ENCODE results near the gene VAV2.

Gene VAV2

DNA sequence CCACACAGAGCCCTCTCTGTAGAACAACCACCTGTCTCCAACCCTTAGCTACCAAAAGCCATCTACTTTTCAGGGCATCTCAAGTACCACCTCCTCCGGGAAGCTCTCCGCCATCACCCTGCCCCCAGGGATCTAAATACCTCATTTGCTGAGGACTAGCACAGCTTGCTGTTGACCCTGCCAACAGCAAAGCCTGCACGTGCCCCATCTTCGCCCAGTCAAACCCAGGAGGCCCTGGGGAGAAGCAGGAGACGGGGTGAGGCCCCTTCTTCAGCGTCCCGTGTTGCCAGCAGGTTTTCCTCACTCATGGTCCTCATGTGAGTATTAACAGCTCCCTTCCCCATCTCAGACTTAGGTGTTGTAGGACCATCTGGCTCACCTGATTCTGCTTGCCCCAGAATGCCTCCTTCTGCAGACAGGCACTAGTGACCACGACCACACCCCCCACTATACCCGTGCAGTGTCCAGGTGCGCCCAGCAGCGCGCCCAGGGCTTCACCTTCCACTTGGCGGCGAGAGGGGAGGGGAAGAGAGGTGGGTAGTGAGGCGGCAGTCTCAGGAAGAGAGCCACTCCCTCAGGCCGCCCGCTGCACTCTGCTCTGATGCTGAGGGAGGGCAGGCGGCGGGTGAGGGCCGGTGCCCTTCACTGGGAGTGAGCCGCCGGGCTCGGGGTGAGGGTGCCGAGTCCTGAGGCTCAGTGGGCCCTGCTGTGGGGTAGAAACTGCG is 11.1 kb downstream of the VAV2 start:
- no peak for DNase-seq

DNA sequence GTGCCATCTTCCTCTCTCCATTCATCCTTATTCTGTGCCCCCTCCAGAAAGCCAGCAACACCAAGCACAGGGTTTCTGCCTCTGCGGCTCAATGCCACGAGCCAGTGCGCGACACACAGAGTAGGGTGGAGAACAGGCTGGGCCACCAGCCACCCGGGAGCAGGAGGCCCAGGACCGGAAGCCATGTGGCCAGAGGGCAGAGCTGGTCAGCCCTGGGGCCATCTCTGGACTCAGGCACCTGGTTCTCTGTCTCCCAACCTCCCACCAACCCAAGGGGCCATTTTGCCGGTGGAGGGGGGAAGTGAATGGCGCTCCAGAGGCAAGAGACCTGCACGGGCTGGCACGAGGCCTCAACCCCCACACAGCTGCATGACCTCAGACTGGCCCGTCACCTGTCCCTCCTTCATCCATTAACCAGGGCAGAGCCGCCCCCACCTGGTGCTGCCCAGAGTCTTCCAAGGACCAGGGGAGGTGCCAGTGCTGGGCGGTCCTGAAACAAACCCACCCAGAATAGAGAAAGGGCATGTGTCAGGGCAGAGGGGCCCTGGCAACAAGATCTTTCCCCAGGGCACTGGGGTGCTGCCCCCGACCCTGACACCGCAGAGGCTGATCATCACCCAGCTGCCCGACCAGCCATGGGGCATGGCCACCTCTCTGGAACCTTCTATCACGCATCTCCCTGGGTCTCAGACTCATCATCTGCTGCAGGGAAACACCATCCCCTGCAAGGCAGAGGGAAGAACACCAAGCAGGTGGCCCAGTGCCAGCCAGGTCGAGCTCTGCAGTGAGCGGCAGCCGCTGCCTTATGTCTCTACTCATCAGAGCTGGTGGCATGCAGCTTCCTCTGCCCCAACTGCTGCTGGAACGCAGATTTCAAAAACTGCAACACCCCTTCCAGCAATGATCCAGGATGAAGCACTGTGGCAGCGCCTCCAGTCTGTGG is 11.9 kb downstream of the VAV2 start:
- DNase-seq: no peak

DNA sequence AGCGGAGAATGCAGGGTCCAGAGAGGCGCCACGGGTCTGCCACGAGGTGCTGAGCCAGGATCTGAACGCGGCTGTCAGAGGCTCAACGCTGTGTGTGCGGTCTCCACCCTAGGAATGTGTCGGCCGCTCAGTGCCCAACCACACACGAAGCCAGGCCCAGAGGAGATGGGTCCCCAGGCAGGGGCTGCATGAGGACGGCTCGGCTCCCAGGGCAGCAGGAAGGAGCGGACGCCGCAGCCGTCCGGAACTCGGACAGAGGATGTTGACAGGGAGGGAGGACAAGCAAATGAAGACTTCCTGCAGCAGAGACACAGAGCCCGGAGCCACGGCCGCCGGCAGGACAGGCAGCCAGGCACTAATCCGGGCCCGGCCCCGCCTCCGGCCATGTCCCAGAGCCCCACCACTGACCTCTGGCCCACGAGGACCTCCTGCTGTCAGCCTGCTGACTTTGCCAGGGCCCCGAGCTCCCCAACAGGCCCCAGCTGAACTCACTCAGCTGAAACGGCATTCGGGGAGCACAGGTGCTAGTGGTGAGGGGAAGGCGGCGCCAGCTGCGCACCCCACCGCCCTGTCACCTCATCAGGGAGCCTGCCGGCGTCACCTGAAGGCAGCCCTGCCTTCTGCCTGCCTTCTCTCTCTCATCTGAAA is 12.7 kb downstream of the VAV2 start:
- no peak for DNase-seq

DNA sequence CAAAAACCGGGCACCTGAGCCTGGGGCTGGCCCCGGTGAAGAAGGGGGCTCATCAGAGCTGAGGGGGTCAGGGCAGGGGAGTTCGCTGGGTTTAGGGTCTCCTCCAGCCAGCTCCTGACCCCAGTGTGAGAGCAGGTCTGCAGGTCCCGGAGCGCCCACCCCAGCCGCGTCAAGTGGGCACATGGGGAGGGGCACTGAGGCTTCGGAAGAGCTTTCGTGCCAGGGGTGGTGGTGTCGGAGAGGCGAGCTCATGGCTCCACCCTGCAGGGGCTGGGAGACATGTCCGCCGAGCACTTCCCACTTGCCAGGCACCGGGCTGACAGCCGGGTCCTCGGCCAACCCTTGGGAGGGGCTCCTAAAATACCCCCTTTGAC is 13.2 kb downstream of the VAV2 start:
- DNase-seq: no peak

DNA sequence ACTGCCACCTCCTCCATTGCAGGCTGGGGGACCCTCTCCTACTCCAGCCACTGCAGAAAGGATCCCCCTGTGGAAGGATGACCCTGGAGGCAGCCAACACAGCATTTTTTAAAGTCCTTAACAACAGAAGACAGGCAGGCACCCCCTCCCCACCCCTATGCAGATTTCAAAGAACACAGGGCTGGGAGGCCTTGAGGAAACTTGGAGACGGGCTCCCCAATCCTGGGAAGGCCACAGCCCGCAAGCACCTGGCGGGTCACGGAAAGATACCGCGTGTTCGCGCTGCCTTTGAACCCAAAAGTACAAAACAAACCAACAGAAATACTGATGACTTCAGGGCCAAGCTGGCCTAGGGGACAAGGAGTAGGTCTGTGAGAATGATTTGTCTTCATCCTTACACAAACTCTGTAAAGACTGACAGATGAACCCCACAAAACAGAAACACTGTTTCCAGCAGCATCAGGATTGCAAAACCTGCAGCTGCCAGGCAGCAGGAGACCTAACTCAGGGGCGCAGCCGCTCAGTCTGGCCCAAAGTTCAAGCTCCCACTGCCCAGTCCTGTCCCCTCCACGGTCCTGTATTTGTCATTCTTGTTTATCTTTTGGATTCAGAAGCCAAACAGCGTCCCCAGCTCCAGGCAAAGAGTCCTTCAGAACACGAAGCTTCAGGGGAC is 13.8 kb downstream of the VAV2 start:
- DNase-seq: no peak

GRCh38 chr9:133977421-133978201 is 14.5 kb downstream of the VAV2 start:
- no peak for DNase-seq

DNA sequence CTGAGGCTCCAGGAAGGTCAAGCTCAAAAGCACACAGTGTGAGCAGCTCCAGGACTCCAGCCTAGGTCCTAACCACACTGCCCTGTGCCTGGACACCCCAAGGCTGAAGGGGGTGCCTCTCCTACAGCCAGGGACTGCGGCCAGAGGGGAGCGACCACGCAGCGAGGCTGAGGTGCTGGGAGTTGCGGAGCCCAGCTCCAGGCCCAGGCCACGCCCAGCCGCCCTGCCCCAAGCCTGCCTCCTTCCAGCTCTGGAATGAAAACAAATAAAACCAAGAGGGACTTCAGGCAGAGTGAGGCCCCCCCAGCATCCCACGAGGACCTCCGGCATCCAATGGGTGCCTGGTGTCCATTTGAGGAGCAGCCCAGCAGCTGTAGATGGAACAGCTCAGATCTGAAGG is 15.2 kb downstream of the VAV2 start:
- no peak for DNase-seq

DNA sequence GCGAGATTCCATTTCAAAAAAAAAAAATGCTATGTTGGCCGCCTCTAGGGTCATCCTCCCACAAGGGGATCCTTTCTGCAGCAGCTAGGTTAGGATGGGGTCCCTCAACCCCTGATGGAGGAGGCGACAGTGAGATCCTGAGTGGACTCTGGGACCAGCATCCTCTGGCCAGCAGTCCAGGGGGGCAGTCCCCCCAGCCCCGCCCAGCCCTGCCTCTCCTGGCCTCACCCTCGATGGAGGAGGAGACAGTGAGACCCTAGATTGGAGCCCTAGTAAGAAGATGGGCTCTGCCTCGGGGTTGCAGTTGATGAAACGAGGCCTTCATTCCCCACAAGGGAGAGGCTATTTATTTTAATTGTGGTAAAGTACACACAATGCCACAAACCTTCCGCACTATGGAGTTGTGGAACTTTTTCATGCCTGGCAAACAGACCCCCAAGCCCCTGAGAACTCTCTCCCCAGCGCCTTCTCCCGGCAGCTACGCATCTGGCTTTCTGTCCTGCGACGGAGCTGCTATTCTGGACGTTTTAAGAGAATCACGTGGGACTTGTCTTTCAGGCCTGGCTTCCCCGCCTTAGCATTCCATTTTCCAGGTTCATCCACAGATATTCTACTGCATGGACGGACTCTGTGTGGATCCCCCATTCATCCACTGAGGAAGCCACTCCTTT is 15.8 kb downstream of the VAV2 start:
- DNase-seq: no peak

DNA sequence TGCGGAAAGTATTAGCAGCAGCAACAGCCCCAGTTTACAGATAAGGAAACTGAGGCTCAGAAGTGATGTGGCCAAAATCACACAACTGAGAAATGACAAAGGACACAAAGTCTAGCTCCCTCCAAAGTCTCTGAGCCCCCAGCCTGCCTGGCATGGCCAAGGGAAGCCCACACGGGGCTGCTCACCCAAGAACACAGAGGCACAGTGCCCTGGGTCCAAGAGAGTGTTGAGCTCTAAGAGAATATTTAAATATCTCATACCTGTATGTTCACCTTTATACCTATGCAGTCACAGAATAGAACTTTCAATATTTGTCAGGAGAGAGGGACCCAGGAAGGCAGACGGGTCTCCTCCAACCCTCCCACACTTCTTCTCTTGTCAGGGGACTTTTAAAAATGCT is 16.6 kb downstream of the VAV2 start:
- DNase-seq: no peak

GRCh38 chr9:133974631-133975341 is 17.3 kb downstream of the VAV2 start:
- DNase-seq: no peak

GRCh38 chr9:133973791-133974630 is 18.1 kb downstream of the VAV2 start:
- DNase-seq: no peak

GRCh38 chr9:133973111-133973790 is 18.9 kb downstream of the VAV2 start:
- DNase-seq: no peak

DNA sequence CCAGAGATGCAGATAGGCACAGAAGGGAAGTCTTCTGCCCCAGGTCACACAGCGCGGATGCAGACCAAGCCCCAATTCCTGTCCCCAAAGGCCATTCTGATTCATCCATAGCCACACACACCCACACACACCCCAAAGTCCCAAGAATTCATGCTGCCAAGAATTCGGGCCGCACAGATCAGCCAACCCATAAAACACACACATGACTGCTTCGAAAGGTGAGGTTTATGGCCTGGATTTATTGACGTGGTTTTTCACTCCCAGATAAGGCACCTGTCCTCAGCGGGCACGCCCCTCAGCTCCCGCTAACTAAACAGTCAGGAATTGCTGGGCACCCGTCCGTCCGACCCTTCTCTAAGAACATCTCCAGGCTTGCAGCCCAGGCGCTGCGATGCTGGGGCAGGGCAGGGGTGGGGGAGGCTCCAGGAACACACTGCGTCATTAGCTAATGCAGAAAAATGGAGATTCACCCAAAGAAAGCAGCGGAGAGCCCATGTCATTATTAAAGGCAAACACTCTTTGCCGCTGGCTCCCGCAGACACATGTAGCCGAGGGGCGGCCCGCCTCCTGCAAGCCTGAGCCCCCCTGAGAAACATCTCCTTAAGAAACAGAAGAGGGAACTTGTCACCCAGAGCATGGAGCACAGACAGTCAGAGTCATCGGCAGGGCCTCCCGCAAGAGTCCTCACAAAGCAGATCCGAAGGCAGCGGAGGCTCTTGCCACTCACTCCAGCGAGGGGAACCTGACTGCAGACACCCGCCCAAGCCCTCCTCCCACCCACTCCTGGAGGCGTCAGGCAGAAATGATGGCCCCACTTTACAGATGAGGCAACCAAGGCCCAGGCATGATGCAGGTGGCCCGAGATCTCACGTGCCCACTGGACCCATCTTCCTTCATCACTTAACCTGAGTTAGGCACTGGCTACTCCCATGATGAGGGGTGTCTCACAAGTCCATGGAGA is 19.9 kb downstream of the VAV2 start:
- DNase-seq: no peak

GRCh38 chr9:133971121-133971951 is 20.8 kb downstream of the VAV2 start:
- no peak for DNase-seq

GRCh38 chr9:133970581-133971058 is 21.5 kb downstream of the VAV2 start:
- no peak for DNase-seq

DNA sequence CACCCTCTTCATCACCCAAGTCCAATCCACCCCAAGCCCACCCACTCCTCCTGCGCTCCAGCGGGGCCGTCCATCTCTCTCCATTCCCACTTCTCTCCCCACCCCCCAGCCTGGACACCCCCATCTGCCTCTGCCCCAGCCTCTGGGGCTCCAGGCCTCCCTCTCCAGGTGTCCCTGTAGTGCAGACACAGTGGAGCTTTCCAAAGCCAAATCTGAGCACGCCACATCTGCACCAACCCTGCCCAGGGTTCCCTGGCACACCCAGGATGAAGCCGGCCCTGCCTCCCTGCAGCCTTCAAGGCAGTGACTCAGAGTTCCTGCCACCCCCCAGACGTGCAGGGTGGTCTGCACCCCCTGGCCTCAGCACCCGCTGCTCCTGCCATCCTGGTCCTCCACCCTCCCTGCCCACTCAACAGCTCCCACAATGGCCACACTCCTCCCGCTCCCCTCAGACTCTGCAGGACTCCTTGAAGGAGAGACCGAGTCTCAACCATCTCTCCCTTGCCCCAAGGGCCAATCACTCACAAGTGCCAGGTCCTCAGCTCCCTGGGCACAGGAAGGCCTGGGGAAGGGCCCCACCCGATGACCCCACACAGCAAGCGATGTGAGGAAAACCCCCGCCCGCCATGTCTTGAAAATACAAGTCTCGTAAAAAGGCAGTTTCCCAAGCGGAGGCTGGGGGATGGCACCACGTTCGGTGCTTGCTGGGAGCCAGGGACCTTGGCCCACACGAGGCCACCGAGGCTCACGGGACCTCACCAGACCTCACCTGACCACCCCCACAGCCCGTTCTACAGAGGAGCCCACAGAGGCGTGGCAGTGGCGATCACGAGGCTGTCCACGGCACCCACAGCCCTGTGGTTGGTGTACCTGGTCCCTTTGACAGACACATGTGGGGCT is 22.2 kb downstream of the VAV2 start:
- no peak for DNase-seq

Measured in NCI-H345 (cell line).